Cerebellar cortex (tissue), 1 donor: Measurements from ENCODE around the gene KAT8.
"Not testable (repeated sequence)": the region's sequence is repeated elsewhere in the genome, so short reads cannot be mapped to it uniquely, and the experiment has no call there.

Experiments
- DNase-seq: peaks from one replicate; pipeline ENCODE4 v3.0.0-alpha.2; 2015; ENCODE audit warnings: low spot score

The KAT8 gene

GRCh38 chr16:31148896-31149295 is 31.4 kb downstream of the KAT8 start:
- no peak for DNase-seq

DNA sequence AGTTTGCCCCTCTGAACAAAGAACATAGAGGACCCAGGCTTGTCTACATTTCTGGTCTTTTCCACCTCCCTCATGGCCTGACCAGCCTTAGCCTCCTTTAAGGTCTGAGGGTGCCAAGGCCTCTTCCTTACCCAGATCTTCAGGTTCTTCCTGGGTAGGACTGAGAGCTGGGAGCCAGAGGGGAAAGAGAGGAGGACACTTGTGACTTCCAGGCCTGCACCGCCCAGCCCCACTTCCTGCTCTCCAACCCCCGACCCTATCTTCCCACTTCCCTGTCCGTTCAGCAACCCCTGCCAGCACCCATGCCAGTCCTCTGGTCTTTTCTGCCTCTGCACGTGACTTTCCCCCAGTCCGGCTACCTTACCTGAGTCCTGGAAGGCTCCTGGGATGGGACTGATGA is 31.9 kb downstream of the KAT8 start:
- no peak for DNase-seq

DNA sequence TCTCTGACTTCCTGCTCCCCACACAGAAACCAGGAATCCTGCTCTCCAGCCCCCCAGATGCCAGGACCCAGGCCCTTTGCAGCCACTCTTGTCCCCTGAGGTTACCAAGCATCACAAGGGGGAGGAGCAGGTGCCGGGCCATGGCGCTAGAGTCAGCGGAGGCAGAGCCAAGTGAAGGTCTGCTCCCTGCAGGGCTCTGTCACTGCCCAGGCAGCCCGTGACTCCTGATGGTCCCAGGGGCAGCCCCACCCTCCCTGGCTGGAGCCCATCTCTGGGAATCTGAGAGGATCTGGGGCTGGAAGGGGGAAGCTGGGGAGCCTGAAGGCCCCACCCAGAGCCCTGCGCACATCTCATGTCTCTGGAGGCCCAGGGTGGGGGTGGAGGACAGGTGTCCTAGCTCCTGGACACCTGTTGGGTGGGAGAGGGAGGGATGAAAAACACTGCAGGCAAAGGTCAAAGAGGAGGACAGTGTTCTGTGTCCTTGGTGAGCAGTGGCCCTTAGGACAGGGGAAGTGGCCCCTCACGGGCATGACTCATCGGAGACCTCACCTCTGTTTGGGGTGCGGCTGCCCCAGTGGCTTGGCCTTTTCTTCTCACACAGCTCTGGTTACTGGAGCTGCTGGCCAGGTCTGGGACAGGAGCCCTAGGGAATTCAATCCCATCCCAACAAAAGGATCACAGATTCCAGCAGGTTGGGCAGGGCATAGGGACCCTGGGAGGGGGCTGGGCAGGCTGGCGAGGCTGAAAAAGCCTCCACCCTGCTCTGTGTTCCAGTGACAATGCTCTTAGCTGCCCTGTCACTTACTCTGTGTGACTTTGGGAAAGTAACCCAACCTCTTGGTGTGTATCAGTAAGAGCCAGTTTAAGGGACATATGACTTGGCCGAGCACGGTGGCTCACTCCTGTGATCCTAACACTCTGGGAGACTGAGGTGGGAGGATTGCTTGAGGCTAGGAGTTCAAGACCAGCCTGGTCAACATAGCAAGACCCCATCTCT is 32.7 kb downstream of the KAT8 start, which contains the start of gene PRSS36:
Gene PRSS36, minus strand, starts transcription at position 173 of the 997 bp plus-strand sequence. Its CDS starts 31 bp downstream, at position 142.
- DNase-seq, result no peak

DNA sequence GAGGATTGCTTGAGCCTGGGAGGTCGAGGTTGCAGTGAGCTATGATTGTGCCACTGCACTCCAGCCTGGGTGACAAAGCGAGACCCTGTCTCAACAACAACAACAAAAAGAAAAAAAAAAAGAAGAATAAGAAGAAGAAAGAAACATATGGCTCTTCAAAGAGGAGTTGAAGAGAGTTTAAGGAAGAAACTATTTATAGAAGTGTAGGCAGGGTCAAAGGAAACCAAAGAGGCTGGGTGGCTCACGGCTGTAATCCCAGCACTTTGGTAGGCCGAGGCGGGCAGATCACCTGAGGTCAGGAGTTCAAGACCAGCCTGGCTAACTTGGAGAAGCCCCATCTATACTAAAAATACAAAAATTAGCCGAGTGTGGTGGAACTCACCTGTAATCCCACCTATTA is 33.5 kb downstream of the KAT8 start:
- not testable (repeated sequence) for DNase-seq

DNA sequence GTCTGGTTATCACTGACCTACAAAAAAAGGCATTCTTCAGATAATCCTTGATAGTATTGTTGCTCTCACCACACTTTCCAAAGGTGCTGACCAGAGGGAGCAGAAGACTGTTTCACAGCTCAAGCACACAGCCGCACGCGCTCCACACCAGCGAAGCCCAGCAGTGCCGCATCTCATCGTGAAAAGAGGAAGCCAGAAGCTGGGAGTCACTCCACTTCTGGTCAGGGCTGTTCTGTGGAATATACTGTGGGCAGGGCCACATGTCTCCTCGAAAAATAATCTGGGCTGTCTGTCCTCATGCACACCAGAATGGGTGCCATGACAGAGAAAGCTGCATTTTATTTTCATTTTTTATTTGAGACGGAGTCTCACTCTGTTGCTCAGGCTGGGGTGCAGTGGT is 39.7 kb downstream of the KAT8 start:
- DNase-seq, result no peak

GRCh38 chr16:31167315-31167714 is 49.9 kb downstream of the KAT8 start:
- no peak for DNase-seq

- no peak for DNase-seq
These were observed 51.4 kb downstream of the KAT8 start for GRCh38 chr16:31168848-31169247.

DNA sequence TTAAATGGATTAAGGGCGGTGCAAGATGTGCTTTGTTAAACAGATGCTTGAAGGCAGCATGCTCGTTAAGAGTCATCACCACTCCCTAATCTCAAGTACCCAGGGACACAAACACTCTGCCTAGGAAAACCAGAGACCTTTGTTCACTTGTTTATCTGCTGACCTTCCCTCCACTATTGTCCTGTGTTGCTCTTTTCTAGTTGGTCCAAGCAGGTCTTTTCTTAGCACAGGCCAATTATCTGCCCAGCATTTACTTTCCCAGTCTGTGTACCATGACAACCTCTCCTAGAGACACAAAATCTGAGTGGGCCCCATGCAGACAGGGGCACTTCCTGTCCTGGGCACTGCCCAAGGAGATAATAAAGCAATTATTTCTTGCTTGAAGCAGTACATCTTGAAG is 52.6 kb downstream of the KAT8 start:
- not testable (repeated sequence) for DNase-seq

- DNase-seq, result no peak
These were observed 59.7 kb downstream of the KAT8 start for GRCh38 chr16:31177136-31177535.

DNA sequence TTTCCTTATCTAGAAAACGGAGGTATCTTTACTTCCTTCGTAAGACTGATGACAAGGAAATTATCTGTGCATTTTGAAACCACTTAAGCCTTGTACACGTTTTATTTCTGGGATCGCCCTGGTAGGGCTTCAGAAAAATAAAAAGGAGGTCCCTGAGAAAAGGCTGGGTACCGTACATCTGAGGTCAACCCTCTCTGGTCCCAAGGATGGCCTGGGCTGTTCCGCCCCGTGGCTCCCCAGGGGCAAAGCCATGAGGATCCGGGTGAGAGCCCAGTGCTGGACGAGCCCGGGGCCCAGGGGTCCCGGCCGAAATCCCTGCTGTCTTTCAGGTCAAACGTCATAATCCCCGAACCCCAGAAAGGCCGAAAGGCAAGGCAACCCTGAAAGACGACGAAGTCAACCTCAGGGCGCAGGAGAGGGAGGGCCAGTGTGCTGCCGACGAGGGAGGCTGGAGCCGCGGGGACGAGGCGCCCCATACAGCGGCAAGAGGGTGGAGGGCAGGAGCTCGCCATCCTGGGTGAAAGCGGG is 61.8 kb downstream of the KAT8 start:
- DNase-seq, result no peak

DNA sequence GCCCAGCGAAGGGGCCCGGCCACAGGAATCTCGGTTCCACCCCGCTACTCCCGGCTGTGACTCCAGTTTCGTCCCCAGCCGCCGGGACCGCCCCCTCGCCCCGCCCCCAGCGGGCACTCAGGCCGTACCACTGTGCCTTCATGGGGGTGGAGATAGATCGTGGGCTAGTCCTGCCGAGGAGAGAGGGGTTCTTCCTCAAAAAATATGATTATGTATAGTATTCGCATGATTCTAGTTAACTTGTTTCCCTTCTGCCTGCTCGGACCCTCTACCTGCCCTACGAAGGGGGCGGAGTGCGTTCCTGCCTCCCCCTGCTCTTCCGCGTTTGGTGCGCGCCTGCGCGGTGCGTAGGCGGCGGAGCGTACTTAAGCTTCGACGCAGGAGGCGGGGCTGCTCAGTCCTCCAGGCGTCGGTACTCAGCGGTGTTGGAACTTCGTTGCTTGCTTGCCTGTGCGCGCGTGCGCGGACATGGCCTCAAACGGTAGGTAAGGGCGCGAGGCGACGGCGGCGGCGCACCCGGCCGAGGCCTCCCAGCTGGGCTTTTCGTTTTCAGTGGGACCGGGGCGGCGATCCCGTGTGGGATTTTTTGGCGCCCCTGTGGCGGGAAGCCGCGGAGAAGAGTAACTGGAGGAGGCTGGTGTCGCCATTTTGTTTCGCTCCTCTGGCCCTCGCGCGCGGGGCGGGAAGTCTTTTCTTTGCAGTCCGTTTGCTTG is 62.4 kb downstream of the KAT8 start, which contains the start of gene FUS:
Gene FUS, plus strand, starts transcription at position 393 of the 713 bp plus-strand sequence. Its CDS starts 76 bp downstream, at position 469.
- peak; percentile 93 for DNase-seq
